ENCODE results near the gene IARS2. TPM values are rescaled to one million over a fixed set of nuclear protein-coding genes. Genes with fewer than 3 reads are reported as not detected.

The IARS2 gene
- 60.6 TPM for polyA plus RNA-seq (2013)

GRCh38 chr1:220094016-220094911, at the start of gene IARS2:
IARS2 (plus strand) TSS chr1:220094132; CDS start chr1:220094217, 85 bp downstream.
- peak within 1 kb of the TSS; percentile 77 to 99 (median 94) for H3K4me3 ChIP-seq (ENCODE audit: control insufficient read depth in 1 of 7, extremely low read depth in 1 of 7, insufficient read depth in 4 of 7, low read depth in 2 of 7, low read length in 6 of 7)

GRCh38 chr1:220044678-220045355, 49.1 kb upstream of the IARS2 start:
- ChIA-PET CTCF (interaction anchor here (0.6 kb wide), 1 partner anchor 20 kb away, joined by 3 read pairs; no protein-coding TSS in a partner anchor), POLR2A (no interaction called here)
- peak overlapping the region in 1 of 2 experiments; percentile 87 for H3K27ac ChIP-seq (ENCODE audit: insufficient read depth in 1 of 2, low read depth in 1 of 2, low read length in 2 of 2, poor library complexity in 1 of 2, severe bottlenecking in 2 of 2)
- H3K4me3 ChIP-seq (ENCODE audit: control insufficient read depth in 1 of 7, extremely low read depth in 1 of 7, insufficient read depth in 4 of 7, low read depth in 2 of 7, low read length in 6 of 7): peak overlapping the region in 3 of 7 experiments; percentile 97 to 99 (median 99)
- peaks cover 4 to 16% (median 11%) of the 10 kb centered on the region in 4 experiments for H3K4me1 ChIP-seq (ENCODE audit: control extremely low read depth in 1 of 4, control insufficient read depth in 4 of 4, insufficient read depth in 4 of 4, low read length in 3 of 4)
- peaks cover 2 to 5% (median 4%) of the 10 kb centered on the region in 4 experiments for H3K36me3 ChIP-seq (ENCODE audit: control insufficient read depth in 4 of 4, insufficient read depth in 4 of 4, low read length in 3 of 4)
- WGBS (ENCODE audit: insufficient coverage): 100% methylated on average over 1 of the region's 4 CpGs
- no peaks in the 10 kb centered on the region for H3K27me3 ChIP-seq (replicated peaks in 2 of 5; ENCODE audit: control insufficient read depth in 4 of 5, insufficient read depth in 5 of 5, low read length in 4 of 5)
- DNase-seq: peak in 2 of 3 donors; percentile 10 to 11
- H3K9me3 ChIP-seq (ENCODE audit: control extremely low read depth in 1 of 5, control insufficient read depth in 4 of 5, insufficient read depth in 2 of 5, low read depth in 1 of 5, low read length in 4 of 5): no peaks in the 10 kb centered on the region

More at GRCh38 chr1:220094016-220094911, at the start of gene IARS2:
- peak within 1 kb of the TSS; percentile 54 to 83 for H3K27ac ChIP-seq (ENCODE audit: insufficient read depth in 1 of 2, low read depth in 1 of 2, low read length in 2 of 2, poor library complexity in 1 of 2, severe bottlenecking in 2 of 2)
- DNase-seq: peak; percentile 90 to 95 (median 95)
- H3K36me3 ChIP-seq (ENCODE audit: control insufficient read depth in 4 of 4, insufficient read depth in 4 of 4, low read length in 3 of 4): peaks cover 3 to 15% (median 7%) of the 10 kb centered on the region in 4 experiments
- H3K4me1 ChIP-seq (ENCODE audit: control extremely low read depth in 1 of 4, control insufficient read depth in 4 of 4, insufficient read depth in 4 of 4, low read length in 3 of 4): peaks cover 5 to 19% (median 14%) of the 10 kb centered on the region in 4 experiments
- no peaks in the 10 kb centered on the region for H3K27me3 ChIP-seq (replicated peaks in 2 of 5; ENCODE audit: control insufficient read depth in 4 of 5, insufficient read depth in 5 of 5, low read length in 4 of 5)
- 3% methylated on average over 53 of the region's 73 CpGs for WGBS (ENCODE audit: insufficient coverage)
- ChIA-PET CTCF (interaction anchor here (0.8 to 1.7 kb wide), 4 partner anchors 10 to 19 kb away, joined by 3 to 6 read pairs (median 4); no protein-coding TSS in a partner anchor), POLR2A (interaction anchor here (0.5 kb wide), 1 partner anchor 47 kb away, joined by 4 read pairs; no protein-coding TSS in a partner anchor)
- H3K9me3 ChIP-seq (ENCODE audit: control extremely low read depth in 1 of 5, control insufficient read depth in 4 of 5, insufficient read depth in 2 of 5, low read depth in 1 of 5, low read length in 4 of 5): no peaks in the 10 kb centered on the region

- ChIA-PET CTCF (no interaction called here), POLR2A (no interaction called here)
- Histone ChIP-seq H3K27ac (ENCODE audit: insufficient read depth in 1 of 2, low read depth in 1 of 2, low read length in 2 of 2, poor library complexity in 1 of 2, severe bottlenecking in 2 of 2) (peak overlapping the region; percentile 33 to 87), H3K4me1 (ENCODE audit: control extremely low read depth in 1 of 4, control insufficient read depth in 4 of 4, insufficient read depth in 4 of 4, low read length in 3 of 4) (peaks cover 4 to 16% (median 11%) of the 10 kb centered on the region in 4 experiments), H3K9me3 (ENCODE audit: control extremely low read depth in 1 of 5, control insufficient read depth in 4 of 5, insufficient read depth in 2 of 5, low read depth in 1 of 5, low read length in 4 of 5) (no peaks in the 10 kb centered on the region), H3K27me3 (replicated peaks in 2 of 5; ENCODE audit: control insufficient read depth in 4 of 5, insufficient read depth in 5 of 5, low read length in 4 of 5) (no peaks in the 10 kb centered on the region), H3K36me3 (ENCODE audit: control insufficient read depth in 4 of 4, insufficient read depth in 4 of 4, low read length in 3 of 4) (peaks cover 0 to 3% (median 2%) of the 10 kb centered on the region in 4 experiments), H3K4me3 (ENCODE audit: control insufficient read depth in 1 of 7, extremely low read depth in 1 of 7, insufficient read depth in 4 of 7, low read depth in 2 of 7, low read length in 6 of 7) (peak overlapping the region; percentile 68 to 99 (median 97))
- 34% methylated on average over 16 of the region's 17 CpGs for WGBS (ENCODE audit: insufficient coverage)
- DNase-seq: peak in 2 of 3 donors; percentile 26 to 38
Observed at GRCh38 chr1:220045356-220046051, 48.4 kb upstream of the IARS2 start.

- no peaks in the 10 kb centered on the region for H3K27me3 ChIP-seq (replicated peaks in 2 of 5; ENCODE audit: control insufficient read depth in 4 of 5, insufficient read depth in 5 of 5, low read length in 4 of 5)
- WGBS (ENCODE audit: insufficient coverage): 0% methylated on average over 56 of the region's 71 CpGs
- H3K4me1 ChIP-seq (ENCODE audit: control extremely low read depth in 1 of 4, control insufficient read depth in 4 of 4, insufficient read depth in 4 of 4, low read length in 3 of 4): peaks cover 4 to 16% (median 11%) of the 10 kb centered on the region in 4 experiments
- H3K36me3 ChIP-seq (ENCODE audit: control insufficient read depth in 4 of 4, insufficient read depth in 4 of 4, low read length in 3 of 4): peaks cover 0 to 3% (median 1%) of the 10 kb centered on the region in 4 experiments
- CTCF ChIA-PET: no interaction called here
- H3K9me3 ChIP-seq (ENCODE audit: control extremely low read depth in 1 of 5, control insufficient read depth in 4 of 5, insufficient read depth in 2 of 5, low read depth in 1 of 5, low read length in 4 of 5): no peaks in the 10 kb centered on the region
- H3K27ac ChIP-seq (ENCODE audit: insufficient read depth in 1 of 2, low read depth in 1 of 2, low read length in 2 of 2, poor library complexity in 1 of 2, severe bottlenecking in 2 of 2): peak within 1 kb of the TSS; percentile 33 to 87
- POLR2A ChIA-PET: no interaction called here
- peak; percentile 99 to 100 (median 99) for DNase-seq
- peak within 1 kb of the TSS; percentile 68 to 99 (median 97) for H3K4me3 ChIP-seq (ENCODE audit: control insufficient read depth in 1 of 7, extremely low read depth in 1 of 7, insufficient read depth in 4 of 7, low read depth in 2 of 7, low read length in 6 of 7)
Observed at GRCh38 chr1:220046052-220046930, 47.6 kb upstream of the IARS2 start, which contains the start of gene EPRS1. EPRS1 (minus strand) TSS chr1:220046505; CDS start chr1:220046388, 117 bp downstream.

GRCh38 chr1:220056374-220056773, 37.6 kb upstream of the IARS2 start:
- peaks cover 0 to 14% (median 3%) of the 10 kb centered on the region in 4 experiments for H3K36me3 ChIP-seq (ENCODE audit: control insufficient read depth in 4 of 4, insufficient read depth in 4 of 4, low read length in 3 of 4)
- no peaks in the 10 kb centered on the region for H3K9me3 ChIP-seq (ENCODE audit: control extremely low read depth in 1 of 5, control insufficient read depth in 4 of 5, insufficient read depth in 2 of 5, low read depth in 1 of 5, low read length in 4 of 5)
- ChIA-PET CTCF (no interaction called here), POLR2A (no interaction called here)
- no peaks in the 10 kb centered on the region for H3K27me3 ChIP-seq (replicated peaks in 2 of 5; ENCODE audit: control insufficient read depth in 4 of 5, insufficient read depth in 5 of 5, low read length in 4 of 5)
- no CpG with 5 or more reads among the region's 1 CpG for WGBS (ENCODE audit: insufficient coverage)
- no peak overlapping the region for H3K27ac ChIP-seq (ENCODE audit: insufficient read depth in 1 of 2, low read depth in 1 of 2, low read length in 2 of 2, poor library complexity in 1 of 2, severe bottlenecking in 2 of 2)
- no peaks in the 10 kb centered on the region for H3K4me1 ChIP-seq (ENCODE audit: control extremely low read depth in 1 of 4, control insufficient read depth in 4 of 4, insufficient read depth in 4 of 4, low read length in 3 of 4)
- H3K4me3 ChIP-seq (ENCODE audit: control insufficient read depth in 1 of 7, extremely low read depth in 1 of 7, insufficient read depth in 4 of 7, low read depth in 2 of 7, low read length in 6 of 7): no peak overlapping the region
- no peak for DNase-seq

- 100% methylated on average over 3 of the region's 3 CpGs for WGBS (ENCODE audit: insufficient coverage)
- Histone ChIP-seq H3K9me3 (ENCODE audit: control extremely low read depth in 1 of 5, control insufficient read depth in 4 of 5, insufficient read depth in 2 of 5, low read depth in 1 of 5, low read length in 4 of 5) (no peaks in the 10 kb centered on the region), H3K4me1 (ENCODE audit: control extremely low read depth in 1 of 4, control insufficient read depth in 4 of 4, insufficient read depth in 4 of 4, low read length in 3 of 4) (no peaks in the 10 kb centered on the region), H3K4me3 (ENCODE audit: control insufficient read depth in 1 of 7, extremely low read depth in 1 of 7, insufficient read depth in 4 of 7, low read depth in 2 of 7, low read length in 6 of 7) (no peak overlapping the region), H3K27ac (ENCODE audit: insufficient read depth in 1 of 2, low read depth in 1 of 2, low read length in 2 of 2, poor library complexity in 1 of 2, severe bottlenecking in 2 of 2) (no peak overlapping the region), H3K36me3 (ENCODE audit: control insufficient read depth in 4 of 4, insufficient read depth in 4 of 4, low read length in 3 of 4) (peaks cover 5 to 44% (median 21%) of the 10 kb centered on the region in 4 experiments), H3K27me3 (replicated peaks in 2 of 5; ENCODE audit: control insufficient read depth in 4 of 5, insufficient read depth in 5 of 5, low read length in 4 of 5) (no peaks in the 10 kb centered on the region)
- ChIA-PET POLR2A (no interaction called here), CTCF (no interaction called here)
- DNase-seq: no peak
Observed at GRCh38 chr1:220060876-220061275, 33.1 kb upstream of the IARS2 start.

Data from common myeloid progenitor, CD34-positive (primary cell).